Stimulated activated CD4-positive, alpha-beta T cell treated with anti-CD3 and anti-CD28 coated beads, TNF-alpha, amount 100 ng/mL, for 1 hour (primary cell): ENCODE results near the gene RPL38.

Experiments used
- DNase-seq, 3 donors: peaks; one replicate each; pipeline ENCODE4 v3.0.0-alpha.2; 2020; ENCODE audit warnings: low read depth in 3 of 3, low spot score in 1 of 3

Gene RPL38

DNA sequence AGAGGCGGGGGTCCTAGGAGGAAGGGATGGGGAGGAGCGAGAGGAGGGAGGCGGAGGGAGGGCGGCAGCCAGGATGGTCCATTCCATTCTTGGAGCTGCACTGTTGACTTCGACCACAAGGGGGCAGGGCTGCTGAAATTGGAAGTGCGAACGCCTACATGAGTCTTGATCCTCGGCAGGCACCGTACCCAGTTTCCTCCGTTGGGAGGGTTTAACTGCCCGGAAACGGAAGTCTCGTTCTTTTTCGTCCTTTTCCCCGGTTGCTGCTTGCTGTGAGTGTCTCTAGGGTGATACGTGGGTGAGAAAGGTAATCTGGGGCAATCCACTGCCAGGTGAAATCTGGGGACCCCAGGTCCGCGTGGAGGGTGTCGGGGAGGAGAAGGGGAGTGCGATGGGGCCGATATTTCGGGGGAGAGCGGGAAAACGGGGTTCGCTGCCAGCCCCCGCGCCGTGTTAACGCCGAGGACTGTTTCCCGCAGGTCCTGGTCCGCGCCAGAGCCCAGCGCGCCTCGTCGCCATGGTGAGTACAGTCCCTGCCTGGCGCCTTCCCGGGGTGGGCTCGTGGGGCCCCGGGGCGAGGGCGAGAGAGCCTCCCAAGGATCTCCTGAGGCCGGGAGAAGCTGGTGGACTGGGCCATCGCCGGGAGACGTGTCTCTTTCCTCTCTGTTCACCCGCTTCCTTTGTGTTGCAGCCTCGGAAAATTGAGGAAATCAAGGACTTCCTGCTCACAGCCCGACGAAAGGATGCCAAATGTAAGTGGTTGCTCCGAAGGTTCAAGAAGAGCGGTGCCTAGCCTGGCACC is at the start of gene RPL38:
RPL38 (plus strand) TSS at position 240 of the 802 bp plus-strand sequence; CDS start at position 518, 278 bp downstream.
- DNase-seq, result peak; percentile 87 to 96 (median 89)

DNA sequence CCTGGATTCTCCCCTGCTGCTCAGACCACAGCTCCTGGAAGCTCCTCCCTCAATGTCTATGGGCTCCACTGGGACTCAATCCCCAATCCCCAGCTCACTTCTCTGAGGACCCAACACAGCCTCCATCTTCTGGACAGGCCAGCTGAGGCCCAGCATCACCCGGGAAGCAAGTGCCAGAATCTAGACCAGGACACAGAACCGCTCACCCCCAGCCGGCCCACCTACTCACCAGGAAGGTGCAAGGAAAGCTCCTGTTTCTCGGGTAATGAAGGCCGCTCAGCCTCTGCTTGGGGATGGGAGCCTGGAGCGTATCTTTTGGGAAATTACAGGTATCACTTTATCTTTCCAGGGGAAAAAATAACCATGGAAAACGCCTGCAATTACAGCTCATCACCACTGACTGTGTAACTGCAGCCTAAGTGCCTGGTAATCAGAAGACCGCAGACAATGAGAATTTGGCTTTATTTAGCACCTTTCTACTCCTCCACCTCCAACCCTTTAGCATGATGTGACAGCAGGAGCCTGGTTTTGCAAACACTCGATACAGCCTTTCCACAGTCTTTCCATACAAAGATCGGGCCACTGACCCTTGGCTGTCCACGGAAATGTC is 49.6 kb upstream of the RPL38 start:
- DNase-seq, result no peak

DNA sequence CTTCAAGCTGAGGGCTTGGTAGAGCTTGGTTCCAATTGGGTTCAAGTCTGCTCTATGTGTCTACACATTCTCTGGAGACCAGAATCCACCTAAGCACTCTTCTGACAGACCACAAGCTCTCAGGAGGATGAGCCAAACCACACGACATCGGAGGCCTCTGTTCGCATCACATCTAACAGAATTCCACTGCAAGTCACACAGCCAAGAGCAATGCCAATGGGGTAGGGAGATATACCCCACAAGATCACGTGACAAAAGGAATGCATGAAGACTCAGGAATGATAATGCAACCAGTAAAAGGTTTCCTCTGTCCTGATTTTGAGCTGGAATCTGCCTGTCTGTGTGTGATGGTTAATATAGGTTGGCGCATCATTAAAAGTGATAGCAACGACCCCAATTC is 46.6 kb upstream of the RPL38 start:
- no peak for DNase-seq

DNA sequence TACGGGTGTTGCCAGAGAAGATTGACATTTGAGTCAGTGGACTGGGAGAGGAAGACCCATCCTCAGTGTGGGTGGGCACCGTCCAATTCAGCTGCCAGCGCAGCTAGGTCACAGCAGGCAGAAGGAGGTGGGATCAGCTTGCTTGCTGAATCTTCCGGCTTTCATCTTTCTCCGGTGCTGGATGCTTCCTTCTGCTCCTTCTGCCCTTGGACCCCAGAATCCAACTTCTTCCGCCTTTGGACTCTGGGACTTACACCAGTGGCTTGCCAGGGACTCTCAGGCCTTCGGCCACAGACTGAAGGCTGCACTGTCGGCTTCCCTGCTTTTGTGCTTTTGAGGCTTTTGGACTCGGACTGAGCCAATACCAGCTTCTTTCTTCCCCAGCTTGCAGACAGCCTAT is 46.1 kb upstream of the RPL38 start:
- no peak for DNase-seq

DNA sequence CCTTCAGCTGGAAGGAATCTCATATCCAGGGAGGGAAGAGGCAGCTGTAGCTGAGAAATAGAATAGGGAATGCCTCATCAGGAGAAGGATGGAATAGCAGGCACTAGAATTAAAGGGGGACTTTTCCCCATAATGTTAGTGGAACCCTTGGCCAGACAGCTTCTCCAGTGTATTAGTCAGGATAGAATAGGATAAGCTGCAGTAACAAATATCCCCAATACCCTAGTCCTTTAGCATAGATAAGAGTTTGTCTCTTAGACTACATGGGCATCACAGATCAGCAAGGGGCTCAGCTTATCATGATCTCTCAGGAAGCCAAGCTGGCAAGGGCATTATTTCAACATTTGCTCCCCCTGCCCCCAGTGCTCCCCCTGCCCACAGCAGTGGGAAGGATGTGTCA is 44.7 kb upstream of the RPL38 start:
- no peak for DNase-seq

DNA sequence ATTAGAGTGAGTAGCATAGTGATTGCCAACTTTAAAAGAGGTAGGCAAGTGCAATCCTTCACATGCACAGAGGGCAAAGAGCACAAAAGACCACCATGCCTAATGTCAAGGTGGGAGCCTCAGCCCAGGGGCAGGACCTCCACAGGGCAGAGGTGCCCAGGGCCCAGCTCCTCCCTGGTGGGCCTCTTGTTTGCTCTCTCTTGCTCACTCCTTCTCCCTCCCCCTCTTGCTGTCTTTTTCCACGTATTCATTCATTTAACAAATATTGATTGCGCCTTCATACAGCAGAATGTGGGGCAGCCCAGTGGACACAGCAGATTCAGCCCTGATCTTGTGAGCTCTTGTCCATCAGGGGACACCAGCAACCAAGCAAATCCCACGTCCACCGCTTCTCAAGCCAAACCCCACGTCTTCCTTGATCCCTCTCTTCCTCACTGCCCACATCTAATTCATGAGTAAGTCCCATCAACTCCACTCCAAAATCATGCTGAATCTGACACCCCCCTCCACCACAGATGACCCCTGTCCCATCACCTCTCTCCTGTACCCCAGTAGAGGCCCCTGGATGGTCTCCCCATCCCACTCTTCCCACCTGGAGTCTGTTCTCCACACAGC is 44.1 kb upstream of the RPL38 start:
- DNase-seq, result no peak

DNA sequence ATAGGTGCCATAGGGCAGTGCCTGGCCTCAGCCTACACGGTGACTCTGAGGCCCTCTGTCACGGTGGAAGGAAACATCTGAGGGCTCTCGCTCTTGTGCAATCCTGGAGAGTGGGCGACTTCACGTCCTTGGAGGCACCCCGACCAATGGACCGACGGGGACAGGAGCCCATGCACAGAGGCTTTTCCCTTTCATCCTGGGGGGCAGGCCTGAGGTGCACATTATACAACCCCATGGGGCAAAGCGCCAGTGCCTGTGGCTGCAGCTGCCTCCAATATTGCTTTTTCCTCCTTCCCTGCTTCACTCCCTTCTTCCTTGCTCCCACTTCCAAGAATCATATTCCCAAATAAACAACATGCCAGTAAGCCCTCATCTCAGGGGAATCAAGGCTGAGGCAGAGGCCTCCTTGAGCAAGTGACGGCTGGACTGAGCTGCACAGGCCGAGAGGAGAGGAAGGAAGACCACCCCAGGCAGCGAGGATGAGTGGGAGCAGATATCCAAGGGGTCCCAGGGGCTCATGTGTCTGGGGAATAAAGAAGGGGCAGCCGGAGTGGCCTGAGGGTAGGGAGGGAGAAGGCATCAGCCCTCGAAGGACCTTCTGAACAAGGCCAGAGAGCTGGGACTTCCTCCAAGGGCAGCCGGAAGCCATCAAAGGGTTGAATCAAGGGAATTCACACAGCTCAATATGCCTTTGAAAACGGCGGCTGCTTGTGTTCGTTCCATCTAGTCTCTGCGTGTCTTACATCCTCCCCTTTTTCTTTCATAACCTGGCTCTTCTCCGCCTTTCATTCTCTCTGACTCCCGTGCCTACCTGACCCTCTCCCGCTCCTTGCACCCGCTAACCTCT is 42.6 kb upstream of the RPL38 start:
- no peak for DNase-seq

DNA sequence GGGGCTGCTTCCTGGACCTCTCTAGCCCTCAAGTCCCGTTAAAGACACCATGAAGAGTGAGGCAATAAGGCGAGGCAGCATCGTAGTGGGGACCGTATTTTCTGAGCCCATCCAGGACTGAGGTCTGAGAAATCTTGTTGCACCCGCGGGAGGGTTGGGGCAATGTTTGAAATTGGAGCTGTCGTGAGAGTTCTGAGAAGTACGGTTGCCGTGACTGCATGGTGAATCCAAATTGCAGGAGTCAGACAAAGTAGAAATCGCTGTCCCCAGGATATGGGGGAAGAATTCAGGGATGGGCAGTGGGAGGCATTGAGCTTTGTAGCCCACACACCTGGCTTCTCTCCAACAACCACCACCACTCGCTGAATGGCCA is 42.0 kb upstream of the RPL38 start:
- no peak for DNase-seq

DNA sequence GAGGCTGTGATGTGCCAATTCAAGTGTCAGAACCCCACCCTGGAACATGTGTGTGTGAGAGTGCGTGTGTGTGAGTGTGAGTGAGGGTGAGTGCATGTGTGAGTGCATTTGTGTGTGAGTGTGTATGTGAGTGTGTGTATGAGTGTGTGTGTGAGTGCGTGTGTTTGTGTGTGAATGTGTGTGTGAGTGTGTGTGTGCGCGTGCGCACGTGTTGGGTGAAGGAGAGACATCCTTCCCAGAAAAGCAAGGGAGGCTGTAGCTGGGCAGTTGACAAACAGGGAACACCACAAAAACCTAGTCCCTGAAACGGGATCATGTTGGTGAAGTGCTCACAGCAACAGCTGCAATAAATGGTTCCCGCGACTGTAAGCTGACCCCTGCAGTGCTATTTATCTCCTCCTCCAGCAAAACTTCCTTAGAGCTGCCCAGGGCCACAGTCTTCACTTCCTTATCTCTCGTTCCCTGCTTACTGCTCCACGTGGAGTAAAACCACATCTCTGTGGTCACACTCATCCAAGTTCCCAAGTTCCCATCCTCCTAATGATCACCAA is 40.1 kb upstream of the RPL38 start:
- no peak for DNase-seq

DNA sequence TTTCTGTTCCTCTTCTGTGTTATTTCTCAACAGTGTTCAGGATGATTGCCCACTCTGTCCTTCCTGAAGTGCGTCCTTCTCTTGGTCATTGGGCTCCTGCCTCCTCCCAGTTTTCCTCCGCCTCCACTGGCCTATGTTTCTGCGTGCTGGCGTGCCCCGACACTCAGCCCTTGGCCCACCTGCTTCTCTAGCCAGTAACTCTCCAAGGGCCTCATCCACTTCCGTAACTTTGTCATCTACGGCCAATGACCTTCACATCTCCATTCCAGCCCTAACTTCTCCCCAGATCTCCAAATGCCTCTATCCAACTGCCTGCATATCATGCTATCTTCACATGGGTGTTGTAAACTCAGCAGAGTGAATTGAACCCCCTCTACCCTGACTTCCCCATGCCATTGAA is 39.6 kb upstream of the RPL38 start:
- no peak for DNase-seq

DNA sequence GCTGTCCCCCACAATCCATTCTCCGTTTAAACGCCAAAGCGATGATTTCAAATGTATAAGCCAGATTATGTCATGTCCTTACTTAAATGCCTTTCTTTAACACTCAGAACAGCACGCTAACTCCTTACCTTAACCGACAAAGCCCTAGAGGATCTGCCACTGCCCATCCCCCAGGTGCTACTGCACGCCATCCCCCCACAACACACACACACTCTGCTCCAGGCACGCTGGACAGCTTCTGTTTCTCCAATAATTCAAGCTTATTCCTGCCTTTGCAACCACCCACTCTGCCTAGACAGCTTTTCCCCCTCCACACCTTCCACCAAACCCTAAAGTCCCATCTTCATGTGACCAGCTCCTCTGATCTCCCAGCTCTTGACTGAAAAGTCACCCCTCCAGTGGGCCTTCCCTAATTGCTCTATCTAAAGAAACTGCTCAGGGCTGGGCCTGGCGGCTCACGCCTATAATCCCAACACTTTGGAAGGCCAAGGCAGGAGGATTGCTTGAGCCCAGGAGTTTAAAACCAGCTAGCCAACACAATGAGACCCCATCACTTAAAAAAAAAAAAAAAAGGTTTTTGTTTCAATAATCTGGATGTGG is 38.9 kb upstream of the RPL38 start:
- DNase-seq, result no peak

DNA sequence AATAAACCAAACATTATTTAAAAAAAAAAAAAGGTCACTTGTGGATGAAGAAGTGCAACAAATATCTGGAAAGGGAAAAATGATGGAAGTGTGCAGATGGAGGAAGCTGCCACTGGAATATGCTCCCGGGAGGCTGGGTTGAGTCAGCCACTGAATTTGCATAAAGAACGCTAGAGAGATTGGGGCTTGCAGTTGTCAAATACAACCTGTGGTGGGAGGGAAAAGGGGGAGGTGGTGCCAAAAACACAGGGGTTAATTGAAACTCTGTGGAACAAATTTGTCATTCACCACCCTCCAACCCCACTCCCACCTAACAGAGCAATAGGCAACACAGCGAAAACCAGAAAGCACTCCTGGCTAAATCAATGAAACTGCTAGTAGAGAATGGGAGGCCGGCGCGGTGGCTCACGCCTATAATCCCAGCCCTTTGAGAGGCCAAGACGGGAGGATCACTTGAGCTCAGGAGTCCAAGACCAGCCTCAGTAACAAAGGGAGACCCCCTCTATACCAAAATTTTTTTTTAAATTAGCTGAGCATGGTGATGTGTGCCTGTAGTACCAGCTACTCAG is 37.6 kb upstream of the RPL38 start:
- DNase-seq, result no peak

DNA sequence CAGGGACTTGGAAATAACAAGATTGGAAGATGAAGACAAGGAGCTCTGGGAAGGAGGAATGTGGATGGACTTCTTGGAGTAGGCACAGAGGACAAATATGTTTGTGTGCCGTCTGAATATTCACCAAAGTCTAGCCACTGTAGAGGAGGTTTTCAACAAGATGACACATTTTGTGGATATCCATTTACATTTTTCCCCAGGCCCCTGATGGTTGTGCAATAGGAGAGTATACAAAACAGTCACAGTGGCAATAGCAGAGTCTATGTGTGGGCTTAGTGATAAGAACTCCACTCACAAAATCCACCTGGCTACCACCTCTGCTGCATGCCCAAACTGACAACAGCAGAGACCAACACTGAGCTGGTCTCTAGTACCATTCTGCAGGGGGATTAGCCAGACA is 32.6 kb upstream of the RPL38 start:
- DNase-seq, result no peak

DNA sequence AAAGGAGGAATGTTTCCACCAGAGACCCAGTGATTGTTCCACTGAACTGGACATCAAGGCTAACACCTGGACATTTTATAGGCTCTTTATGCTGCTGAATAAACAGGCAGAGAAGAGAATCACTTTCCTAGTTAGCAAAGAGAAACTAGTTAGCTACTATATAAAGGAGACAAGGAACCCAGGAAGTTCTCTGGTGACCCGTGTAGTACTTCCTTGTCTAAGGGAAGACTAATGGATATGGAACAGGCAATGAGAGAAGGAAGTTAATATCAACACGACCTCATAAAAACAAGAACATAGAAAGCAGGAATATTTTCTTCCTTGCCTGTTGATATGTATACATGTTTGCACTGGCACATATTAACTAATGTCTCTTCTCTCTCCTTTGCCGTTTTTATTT is 30.8 kb upstream of the RPL38 start:
- no peak for DNase-seq

DNA sequence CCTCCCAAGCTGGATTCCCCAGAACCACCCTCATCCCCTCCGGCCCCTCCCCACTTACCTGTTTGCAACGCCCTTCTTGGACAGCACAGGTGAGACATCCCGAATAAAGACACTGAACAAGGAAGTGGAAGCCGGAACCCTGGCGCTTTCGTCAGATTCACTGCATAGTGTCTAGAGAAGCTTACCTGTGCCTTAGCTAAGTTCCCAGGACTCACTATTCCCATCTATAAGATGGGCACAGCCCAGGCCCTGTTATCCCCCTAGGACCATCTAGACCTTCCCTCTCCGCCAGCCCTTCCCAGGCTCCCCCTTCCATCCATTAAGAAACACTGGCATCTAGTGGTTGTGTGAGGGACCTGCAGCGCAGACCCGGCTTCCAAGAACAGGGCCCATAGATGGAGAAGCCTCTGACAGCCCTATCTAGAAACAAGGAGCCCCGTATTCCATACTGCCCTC is 26.9 kb upstream of the RPL38 start:
- DNase-seq, result peak in 1 of 3 donors; percentile 15

DNA sequence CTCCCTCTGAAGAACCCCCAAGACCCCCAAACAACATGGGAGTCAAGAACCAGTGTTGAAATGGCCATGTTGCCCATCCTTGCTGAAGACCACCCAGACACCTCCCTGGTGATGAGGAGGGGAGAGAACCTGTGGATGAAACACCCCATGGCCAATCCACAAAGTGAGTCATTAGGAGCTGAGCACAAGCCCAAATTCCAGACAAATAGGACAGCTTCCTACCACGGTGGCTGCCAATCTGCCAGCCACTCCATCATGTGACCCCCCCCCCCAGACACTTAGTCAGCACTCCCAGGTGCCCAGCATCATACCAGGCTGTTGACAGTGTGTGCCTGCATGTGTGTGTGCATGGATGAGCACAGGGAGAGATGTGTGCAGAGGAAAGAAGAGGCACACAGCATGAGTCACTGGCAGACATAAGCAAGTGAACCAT is 26.4 kb upstream of the RPL38 start:
- no peak for DNase-seq

DNA sequence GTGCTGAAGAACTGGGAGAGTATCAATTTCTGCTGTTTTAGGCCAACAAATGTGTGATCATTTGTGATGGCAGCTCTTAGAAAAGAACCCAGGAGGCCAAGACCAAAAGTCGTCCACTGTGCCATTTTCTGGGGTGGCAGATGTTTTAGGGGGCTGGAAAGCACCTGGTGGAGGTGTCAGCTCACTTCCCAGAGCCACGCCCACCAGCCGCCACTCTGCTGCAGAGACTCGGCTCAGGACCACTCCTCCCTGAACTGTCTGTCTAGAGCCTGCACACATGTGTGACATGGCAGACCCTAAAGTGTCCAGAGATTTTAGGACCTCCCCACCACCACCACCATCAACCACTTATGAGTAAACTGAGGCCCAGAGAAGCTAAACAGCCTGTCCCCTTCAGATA is 23.9 kb upstream of the RPL38 start:
- no peak for DNase-seq

DNA sequence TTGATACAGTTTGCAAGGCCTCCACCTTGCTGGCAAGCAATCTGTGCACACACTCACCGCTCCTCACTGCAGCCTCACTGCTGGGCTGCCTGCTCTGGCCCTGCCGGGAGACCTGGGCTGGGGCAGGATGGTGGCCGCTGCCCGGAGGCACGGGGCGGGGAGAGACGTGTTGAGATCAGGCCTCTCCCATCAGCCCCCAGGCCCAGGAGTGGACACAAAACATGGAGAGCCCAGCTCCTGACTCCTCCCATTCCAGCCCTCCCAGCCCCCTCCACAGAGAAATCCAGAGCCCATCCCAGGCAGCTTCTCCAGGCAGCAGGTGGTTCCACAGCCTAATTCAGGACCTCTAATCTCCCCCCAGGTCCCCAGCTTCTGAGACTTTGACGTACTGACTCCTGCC is 23.1 kb upstream of the RPL38 start:
- DNase-seq, result no peak

DNA sequence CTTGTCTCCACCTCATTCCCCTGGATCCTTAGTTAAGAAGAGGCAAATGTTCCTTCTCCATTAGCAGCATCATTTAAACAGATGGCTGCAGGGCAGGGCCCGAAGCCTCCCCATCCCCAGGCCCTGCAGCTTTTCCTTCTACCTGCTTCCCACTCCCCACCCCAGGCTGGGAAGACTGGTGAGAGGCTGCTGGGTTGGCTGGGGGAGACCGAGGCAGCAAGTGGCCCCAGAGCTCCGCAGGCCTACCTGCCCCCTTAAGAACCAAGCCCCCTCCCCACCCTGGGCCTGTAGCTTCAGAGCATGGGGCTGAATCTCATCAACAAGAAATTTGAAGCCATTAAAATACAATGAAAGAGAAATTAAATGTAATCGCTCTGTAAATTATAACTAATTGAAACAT is 22.1 kb upstream of the RPL38 start:
- no peak for DNase-seq

DNA sequence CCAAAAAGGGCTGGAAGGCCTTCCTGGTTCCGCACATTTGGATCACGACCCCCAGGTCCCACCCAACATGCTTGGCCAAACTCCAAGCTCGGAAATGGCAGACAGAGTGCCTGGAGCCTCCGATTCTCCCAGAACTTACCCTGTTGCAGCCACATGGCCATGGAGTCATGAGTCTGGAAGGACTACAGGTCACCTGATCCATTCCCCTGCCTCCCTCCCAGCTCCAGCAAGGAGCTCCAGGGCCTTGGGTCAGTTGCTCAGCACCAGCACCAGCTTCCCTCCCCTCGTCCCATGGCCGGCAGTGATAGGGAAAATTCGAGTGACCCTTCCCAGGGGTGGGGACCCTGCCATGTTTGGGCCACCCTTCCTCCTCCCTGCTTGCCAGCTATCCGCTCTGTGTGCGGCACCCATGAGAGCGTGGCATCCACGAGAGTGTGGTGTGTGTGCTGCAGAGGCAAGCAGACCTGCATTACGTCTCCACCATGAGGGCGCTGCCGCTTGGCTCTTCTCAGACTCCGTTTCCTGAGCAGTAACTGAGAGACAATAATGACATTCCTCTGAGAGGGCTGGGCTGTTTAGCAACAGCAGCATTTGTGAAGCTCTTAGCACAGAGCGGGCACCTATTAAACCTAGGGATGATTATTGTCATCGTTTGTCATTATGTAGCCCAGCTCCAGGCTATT is 21.3 kb upstream of the RPL38 start:
- DNase-seq, result no peak
